ENCODE measurements around the gene STARD8. TPM values are rescaled to one million over a fixed set of nuclear protein-coding genes. Genes with fewer than 3 reads are reported as not detected.

The STARD8 gene
- total and polyA plus RNA-seq, 2 donors (not counting 3 experiments of a cell fraction or from before 2014, with no cell fraction given): 6.8 to 14.8 TPM

DNA sequence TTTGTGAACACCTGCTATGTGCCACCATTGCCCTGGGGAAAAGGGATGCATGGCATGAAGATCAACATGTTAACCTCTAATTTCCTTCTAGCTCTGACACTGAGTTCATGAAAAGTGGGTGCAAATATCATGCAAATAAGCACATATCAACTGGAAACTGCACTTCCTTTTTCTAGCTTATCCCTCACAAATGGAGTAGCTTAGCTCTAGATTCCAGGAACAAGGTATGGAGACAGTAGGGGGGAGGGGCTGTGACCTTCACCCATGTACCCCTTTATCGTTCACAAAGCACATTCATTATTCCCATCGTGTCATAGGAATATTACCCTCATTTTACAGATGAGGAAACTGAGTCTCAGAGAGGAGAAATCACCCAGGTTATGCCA is 37.4 kb downstream of the STARD8 start:
- dilution Hi-C loops (cut with MboI; ENCODE audit: extremely low pct_ligation_motif_present, low sequenced_read_pairs) (no loop called here), intact Hi-C loops (cut with micrococcal nuclease) (loop anchor here (1.0 kb wide), 1 partner anchor 8 kb away; no protein-coding TSS in a partner anchor)
- H3K9me3 ChIP-seq (replicated peaks; ENCODE audit: control insufficient read depth, insufficient read depth, low read length): no peaks in the 10 kb centered on the region
- H2AFZ ChIP-seq (ENCODE audit: low read depth, low read length): no peak overlapping the region
- ChIA-PET CTCF (interaction anchor here (1.9 kb wide), 1 partner anchor 25 kb away, joined by 8 read pairs; no protein-coding TSS in a partner anchor), POLR2A (no interaction called here)
- no peak overlapping the region for H3K4me3 ChIP-seq (replicated peaks in 1 of 3; ENCODE audit: insufficient read depth in 1 of 3, low read depth in 1 of 3, low read length in 3 of 3)
- no peaks in the 10 kb centered on the region for H4K20me1 ChIP-seq (replicated peaks; ENCODE audit: control insufficient read depth, extremely low read depth, insufficient read depth, low read length)
- no peak for DNase-seq (ENCODE audit: low read depth, low spot score)
- FAIRE-seq: no peak
- no TSS peak for BruUV-seq (replicated peaks)
- H3K9ac ChIP-seq (replicated peaks; ENCODE audit: extremely low read depth, insufficient read depth, low read length): no peak overlapping the region
- no peaks in the 10 kb centered on the region for H3K9me1 ChIP-seq (replicated peaks; ENCODE audit: control insufficient read depth, extremely low read depth, insufficient read depth, low read length)
- TF ChIP-seq FOS (IDR thresholded peaks at IDR 0.05; ENCODE audit: borderline replicate concordance, insufficient read depth, low read length) (no peak), POLR2AphosphoS5 (IDR thresholded peaks at IDR 0.05; ENCODE audit: insufficient read depth, low read depth, low read length) (no peak), GATA2 (IDR thresholded peaks at IDR 0.05; ENCODE audit: insufficient read depth, insufficient read length, low read depth, low read length) (no peak), JUN (IDR thresholded peaks at IDR 0.05; ENCODE audit: borderline replicate concordance, insufficient read depth, insufficient read length, low read depth) (no peak), POLR2A (IDR thresholded peaks at IDR 0.05; ENCODE audit: low read depth, low read length) (no peak), MYC (IDR thresholded peaks at IDR 0.05; ENCODE audit: low read depth, low read length) (no peak), MAX (IDR thresholded peaks at IDR 0.05; ENCODE audit: insufficient read depth, insufficient read length) (no peak), EZH2 (IDR thresholded peaks at IDR 0.05; ENCODE audit: borderline replicate concordance, low read depth, low read length, severe bottlenecking) (no peak)
- TF ChIP-seq, protein P1, sequence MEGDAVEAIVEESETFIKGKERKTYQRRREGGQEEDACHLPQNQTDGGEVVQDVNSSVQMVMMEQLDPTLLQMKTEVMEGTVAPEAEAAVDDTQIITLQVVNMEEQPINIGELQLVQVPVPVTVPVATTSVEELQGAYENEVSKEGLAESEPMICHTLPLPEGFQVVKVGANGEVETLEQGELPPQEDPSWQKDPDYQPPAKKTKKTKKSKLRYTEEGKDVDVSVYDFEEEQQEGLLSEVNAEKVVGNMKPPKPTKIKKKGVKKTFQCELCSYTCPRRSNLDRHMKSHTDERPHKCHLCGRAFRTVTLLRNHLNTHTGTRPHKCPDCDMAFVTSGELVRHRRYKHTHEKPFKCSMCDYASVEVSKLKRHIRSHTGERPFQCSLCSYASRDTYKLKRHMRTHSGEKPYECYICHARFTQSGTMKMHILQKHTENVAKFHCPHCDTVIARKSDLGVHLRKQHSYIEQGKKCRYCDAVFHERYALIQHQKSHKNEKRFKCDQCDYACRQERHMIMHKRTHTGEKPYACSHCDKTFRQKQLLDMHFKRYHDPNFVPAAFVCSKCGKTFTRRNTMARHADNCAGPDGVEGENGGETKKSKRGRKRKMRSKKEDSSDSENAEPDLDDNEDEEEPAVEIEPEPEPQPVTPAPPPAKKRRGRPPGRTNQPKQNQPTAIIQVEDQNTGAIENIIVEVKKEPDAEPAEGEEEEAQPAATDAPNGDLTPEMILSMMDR (IDR thresholded peaks at IDR 0.05; ENCODE audit: extremely low read depth in 1 of 2, insufficient read depth in 1 of 2, low read depth in 1 of 2, low read length in 2 of 2): no peak
- no peak overlapping the region for H3K27ac ChIP-seq (ENCODE audit: insufficient read depth, low read depth, low read length)
- no peak overlapping the region for H3K4me2 ChIP-seq (ENCODE audit: insufficient read depth, low read length)
- H3K79me2 ChIP-seq (ENCODE audit: control insufficient read depth, insufficient read depth, low read length): no peaks in the 10 kb centered on the region
- peaks cover 27% of the 10 kb centered on the region for H3K4me1 ChIP-seq (ENCODE audit: control insufficient read depth, extremely low read depth, insufficient read depth, low read length)
- H3K36me3 ChIP-seq (ENCODE audit: control insufficient read depth in 2 of 2, extremely low read depth in 1 of 2, insufficient read depth in 2 of 2, low read length in 2 of 2): no peaks in the 10 kb centered on the region
- no peaks in the 10 kb centered on the region for H3K27me3 ChIP-seq (ENCODE audit: control insufficient read depth in 2 of 2, insufficient read depth in 2 of 2, low read length in 2 of 2)
